Mononuclear cell (primary cell): Measurements from ENCODE around the gene PPP1R12B. TPM values are rescaled to one million over a fixed set of nuclear protein-coding genes. Genes with fewer than 3 reads are reported as not detected.
"Not testable (repeated sequence)": the region's sequence is repeated elsewhere in the genome, so short reads cannot be mapped to it uniquely, and the experiment has no call there.

Experiments
- H3K27me3 ChIP-seq: 2 replicates; pipeline ENCODE4 v1.6.0; 2011; ENCODE audit warnings: low read length, control low read depth; ENCODE audit not compliant: insufficient read depth
- H3K4me1 ChIP-seq: 2 replicates; pipeline ENCODE4 v1.5.1; 2011; ENCODE audit warnings: mild to moderate bottlenecking, low read length, control low read depth; ENCODE audit not compliant: insufficient read depth
- H3K4me3 ChIP-seq: 2 replicates; pipeline ENCODE4 v1.5.1; 2011; ENCODE audit warnings: mild to moderate bottlenecking, low read length, moderate library complexity
- H3K9me3 ChIP-seq: 2 replicates; pipeline ENCODE4 v1.5.1; 2011; ENCODE audit warnings: low read depth, mild to moderate bottlenecking, control low read depth, low read length
- total RNA-seq: library from RNA; depleted of rRNA; stranded (reverse); fragments of >200 nt; gene quantifications from one replicate; pipeline ENCODE4 v1.2.3, GENCODE V29; 2012

Gene PPP1R12B
- total RNA-seq, 1 donor = 22.4 TPM

GRCh38 chr1:202569393-202570322 lies 221.2 kb downstream of the PPP1R12B start:
- no peaks in the 10 kb centered on the region for H3K27me3 ChIP-seq
- H3K9me3 ChIP-seq = no peaks in the 10 kb centered on the region
- H3K4me3 ChIP-seq = no peak overlapping the region
- peaks cover 9% of the 10 kb centered on the region for H3K4me1 ChIP-seq

- Histone ChIP-seq H3K9me3 (no peaks in the 10 kb centered on the region), H3K4me3 (no peak overlapping the region), H3K27me3 (no peaks in the 10 kb centered on the region), H3K4me1 (peaks cover 2% of the 10 kb centered on the region)
These were observed 223.3 kb downstream of the PPP1R12B start for GRCh38 chr1:202571719-202572339.

- no peaks in the 10 kb centered on the region for H3K9me3 ChIP-seq
- H3K27me3 ChIP-seq = no peaks in the 10 kb centered on the region
- peaks cover 3% of the 10 kb centered on the region for H3K4me1 ChIP-seq
- H3K4me3 ChIP-seq = no peak overlapping the region
These were observed 224.4 kb downstream of the PPP1R12B start for GRCh38 chr1:202572867-202573266.

DNA sequence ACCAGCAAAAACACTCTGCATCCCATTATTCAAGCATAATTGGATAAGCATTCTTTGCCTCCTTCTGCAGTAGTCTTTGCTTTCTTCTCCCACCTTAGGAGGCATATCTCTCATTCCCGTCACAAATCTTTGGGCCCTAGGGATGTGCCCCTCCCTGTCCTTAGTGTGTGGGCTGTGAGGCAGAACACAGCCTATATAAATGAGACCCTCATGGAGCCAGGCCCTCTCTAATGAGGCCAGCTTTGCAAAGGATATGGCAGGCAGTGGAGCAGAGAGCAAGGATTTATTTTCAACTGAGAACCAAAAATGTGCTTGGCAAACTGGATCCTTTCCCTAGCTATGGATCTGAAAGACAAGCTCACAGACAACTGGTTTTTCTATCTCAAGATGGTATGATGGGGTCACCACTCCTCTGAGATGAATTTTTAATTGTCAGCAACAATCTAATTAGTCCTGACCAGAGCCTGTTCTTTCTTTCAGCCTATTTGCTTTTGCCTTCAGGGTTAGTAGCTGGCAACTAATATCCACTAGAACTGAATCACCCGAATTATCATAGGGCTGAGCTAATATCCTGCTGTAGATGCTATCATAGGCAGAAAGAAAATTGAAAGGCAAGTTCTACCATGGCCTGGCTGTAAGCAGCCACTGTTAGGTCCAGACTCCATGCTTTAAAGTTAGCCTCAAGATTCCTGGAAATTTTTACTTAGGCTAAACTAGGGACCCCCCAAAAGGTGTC lies 227.6 kb downstream of the PPP1R12B start:
- Histone ChIP-seq H3K4me3 (no peak overlapping the region), H3K9me3 (no peaks in the 10 kb centered on the region), H3K4me1 (peaks cover 3% of the 10 kb centered on the region)

DNA sequence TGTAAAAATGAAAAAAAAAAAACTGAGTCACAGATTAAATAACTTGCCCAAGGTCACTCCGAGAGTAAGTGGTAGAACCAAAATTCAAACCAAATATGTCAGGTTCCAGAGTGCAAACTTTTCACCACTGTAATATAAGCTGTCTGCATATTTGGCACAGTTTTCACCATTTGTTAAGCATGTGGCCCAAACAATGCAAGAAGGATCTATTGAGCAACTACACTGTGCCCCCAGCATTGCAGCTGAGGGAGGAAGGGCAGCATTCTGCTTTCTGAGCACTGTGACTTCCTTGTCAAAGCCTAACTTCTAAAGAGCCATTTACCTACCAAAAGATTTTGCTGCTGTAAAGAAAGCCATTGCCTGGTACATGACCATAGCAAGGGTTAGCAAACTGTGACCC lies 228.3 kb downstream of the PPP1R12B start:
- peaks cover 3% of the 10 kb centered on the region for H3K4me1 ChIP-seq
- H3K4me3 ChIP-seq = no peak overlapping the region
- no peaks in the 10 kb centered on the region for H3K27me3 ChIP-seq
- no peaks in the 10 kb centered on the region for H3K9me3 ChIP-seq

More for the DNA sequence above, 227.6 kb downstream of the PPP1R12B start:
- no peaks in the 10 kb centered on the region for H3K27me3 ChIP-seq

GRCh38 chr1:202577381-202577780 lies 228.9 kb downstream of the PPP1R12B start:
- no peaks in the 10 kb centered on the region for H3K9me3 ChIP-seq
- no peak overlapping the region for H3K4me3 ChIP-seq
- H3K27me3 ChIP-seq = no peaks in the 10 kb centered on the region
- H3K4me1 ChIP-seq = peaks cover 3% of the 10 kb centered on the region

GRCh38 chr1:202578001-202578504 lies 229.6 kb downstream of the PPP1R12B start:
- no peak overlapping the region for H3K4me3 ChIP-seq

GRCh38 chr1:202578565-202578964 lies 230.1 kb downstream of the PPP1R12B start:
- no peaks in the 10 kb centered on the region for H3K9me3 ChIP-seq
- H3K4me3 ChIP-seq = no peak overlapping the region
- peaks cover 3% of the 10 kb centered on the region for H3K4me1 ChIP-seq
- H3K27me3 ChIP-seq = no peaks in the 10 kb centered on the region

More at GRCh38 chr1:202578001-202578504, 229.6 kb downstream of the PPP1R12B start:
- Histone ChIP-seq H3K9me3 (no peaks in the 10 kb centered on the region), H3K4me1 (peaks cover 3% of the 10 kb centered on the region), H3K27me3 (no peaks in the 10 kb centered on the region)

DNA sequence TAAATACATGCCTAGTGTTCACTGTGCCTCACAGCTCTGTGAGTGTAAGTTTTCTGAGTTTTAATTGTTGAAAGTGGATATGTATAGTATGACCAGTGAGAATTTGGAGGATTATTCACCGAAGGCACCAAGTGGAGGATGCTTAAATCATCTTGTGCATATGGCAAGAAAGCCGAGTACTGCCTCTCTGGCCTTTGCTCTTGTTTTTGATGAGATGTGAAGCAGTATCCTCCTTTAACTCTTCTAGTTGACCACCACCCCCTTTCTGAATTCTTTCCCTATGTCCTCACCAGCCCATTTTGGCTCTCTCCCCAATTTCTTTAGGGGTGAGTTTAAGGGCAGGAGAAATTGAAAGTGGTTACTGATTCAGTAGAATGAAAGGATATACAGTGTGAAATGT lies 231.3 kb downstream of the PPP1R12B start:
- no peaks in the 10 kb centered on the region for H3K27me3 ChIP-seq
- peaks cover 3% of the 10 kb centered on the region for H3K4me1 ChIP-seq
- no peak overlapping the region for H3K4me3 ChIP-seq
- H3K9me3 ChIP-seq = no peaks in the 10 kb centered on the region

GRCh38 chr1:202580619-202581018 lies 232.1 kb downstream of the PPP1R12B start:
- peaks cover 3% of the 10 kb centered on the region for H3K4me1 ChIP-seq

DNA sequence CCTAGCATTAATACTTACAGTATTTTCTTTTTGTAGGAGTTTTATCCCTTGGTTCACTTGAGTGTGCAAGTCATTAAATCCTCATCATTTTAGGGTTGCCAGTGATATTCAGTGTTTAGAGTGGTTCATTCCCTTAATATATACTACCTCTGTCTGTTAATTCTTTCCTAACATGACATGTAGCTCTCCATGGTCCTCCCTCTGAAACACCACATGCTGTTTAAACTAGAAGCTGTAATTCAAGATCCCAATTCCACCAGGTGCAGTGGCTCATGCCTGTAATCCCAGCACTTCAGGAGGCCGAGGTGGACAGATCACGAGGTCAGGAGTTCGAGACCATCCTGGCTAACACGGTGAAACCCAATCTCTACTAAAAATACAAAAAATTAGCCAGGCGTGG lies 233.9 kb downstream of the PPP1R12B start:
- H3K27me3 ChIP-seq, H3K9me3 ChIP-seq, H3K4me3 ChIP-seq: not testable (repeated sequence)
- H3K4me1 ChIP-seq = peaks cover 11% of the 10 kb centered on the region

More at GRCh38 chr1:202580619-202581018, 232.1 kb downstream of the PPP1R12B start:
- no peaks in the 10 kb centered on the region for H3K27me3 ChIP-seq
- no peak overlapping the region for H3K4me3 ChIP-seq
- H3K9me3 ChIP-seq = no peaks in the 10 kb centered on the region

DNA sequence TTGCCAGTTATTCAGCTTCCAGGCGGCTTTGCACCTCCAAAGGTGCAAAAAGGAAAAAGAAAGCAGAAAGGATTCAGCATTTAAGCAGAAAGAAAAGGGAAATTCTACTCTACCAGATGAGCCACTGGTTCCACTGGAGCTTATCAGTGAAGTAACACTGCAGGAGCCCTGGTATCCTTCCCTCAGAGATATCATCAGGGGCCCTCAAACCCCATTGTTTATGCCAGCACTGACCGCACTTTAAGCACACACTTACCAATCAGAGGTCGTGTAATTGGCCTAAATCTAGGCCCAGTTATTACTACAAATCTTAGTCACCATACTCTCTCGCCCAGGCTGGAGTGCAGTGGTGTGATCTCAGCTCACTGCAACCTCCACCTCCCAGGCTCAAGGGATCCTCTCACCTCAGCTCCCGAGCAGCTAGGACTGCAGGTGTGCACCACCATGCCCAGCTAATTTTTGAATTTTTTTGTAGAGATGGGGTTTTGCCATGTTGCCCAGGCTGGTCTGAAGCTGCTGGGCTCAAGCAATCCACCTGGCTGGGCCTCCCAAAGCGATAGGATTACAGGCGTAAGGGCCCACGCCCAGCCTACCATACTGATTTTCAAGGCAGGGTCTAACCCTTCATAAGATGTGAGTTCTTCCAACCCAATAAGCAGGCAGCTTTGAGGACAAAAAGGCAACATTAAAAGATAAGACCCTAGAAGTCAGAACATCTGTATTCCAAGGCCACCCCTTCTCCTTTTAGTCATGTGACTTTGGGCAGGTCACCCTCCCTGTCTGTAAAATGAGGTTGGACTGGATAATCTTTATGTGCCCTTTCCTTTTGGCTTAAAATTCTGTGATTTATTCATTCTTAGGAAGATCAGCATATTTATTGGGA lies 236.4 kb downstream of the PPP1R12B start:
- no peaks in the 10 kb centered on the region for H3K9me3 ChIP-seq
- H3K27me3 ChIP-seq = no peaks in the 10 kb centered on the region
- peaks cover 11% of the 10 kb centered on the region for H3K4me1 ChIP-seq

GRCh38 chr1:202585590-202585933 lies 237.1 kb downstream of the PPP1R12B start:
- no peaks in the 10 kb centered on the region for H3K27me3 ChIP-seq
- H3K9me3 ChIP-seq = no peaks in the 10 kb centered on the region
- H3K4me1 ChIP-seq = peaks cover 11% of the 10 kb centered on the region
- H3K4me3 ChIP-seq = no peak overlapping the region

More for the DNA sequence above, 236.4 kb downstream of the PPP1R12B start:
- H3K4me3 ChIP-seq = no peak overlapping the region
